HG03064 (cell line): Measurements from ENCODE around the gene LEMD3.

Experiments
- ATAC-seq: cut with Tn5 transposase; IDR thresholded peaks from one replicate; pipeline ENCODE4 v1.9.1; 2021; ENCODE audit warnings: low read depth; ENCODE audit not compliant: unreplicated experiment

Gene LEMD3

DNA sequence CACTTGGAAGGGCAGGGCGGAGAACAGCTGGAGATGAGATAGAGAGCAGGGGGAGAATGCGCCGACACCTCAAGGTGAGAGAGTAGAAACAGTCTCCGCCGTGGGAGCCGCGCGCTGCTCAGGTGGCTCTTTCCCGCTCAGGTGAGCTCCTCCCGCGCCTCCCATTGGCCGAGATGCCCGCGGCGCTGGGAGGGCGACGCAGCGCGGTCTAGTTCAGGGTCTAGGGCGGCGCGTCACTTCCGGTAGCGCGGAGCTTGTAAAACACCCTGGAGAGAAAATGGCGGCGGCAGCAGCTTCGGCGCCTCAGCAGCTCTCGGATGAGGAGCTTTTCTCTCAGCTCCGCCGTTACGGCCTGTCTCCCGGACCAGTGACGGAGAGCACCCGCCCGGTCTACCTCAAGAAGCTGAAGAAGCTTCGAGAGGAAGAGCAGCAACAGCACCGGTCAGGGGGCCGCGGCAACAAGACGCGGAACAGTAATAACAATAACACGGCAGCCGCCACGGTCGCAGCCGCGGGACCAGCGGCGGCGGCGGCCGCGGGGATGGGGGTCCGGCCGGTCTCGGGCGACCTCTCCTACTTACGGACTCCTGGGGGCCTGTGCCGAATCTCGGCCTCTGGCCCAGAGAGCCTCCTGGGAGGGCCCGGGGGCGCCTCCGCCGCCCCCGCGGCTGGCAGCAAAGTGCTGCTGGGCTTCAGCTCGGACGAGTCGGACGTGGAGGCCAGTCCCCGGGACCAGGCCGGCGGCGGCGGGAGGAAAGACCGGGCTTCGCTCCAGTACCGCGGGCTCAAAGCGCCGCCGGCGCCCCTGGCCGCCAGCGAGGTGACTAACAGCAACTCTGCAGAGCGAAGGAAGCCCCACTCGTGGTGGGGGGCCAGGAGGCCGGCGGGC is at the start of gene LEMD3:
TSS of gene LEMD3 (plus strand) at position 264 of the 889 bp plus-strand sequence. CDS start at position 278, 14 bp downstream.
- peak; percentile 88 for ATAC-seq

DNA sequence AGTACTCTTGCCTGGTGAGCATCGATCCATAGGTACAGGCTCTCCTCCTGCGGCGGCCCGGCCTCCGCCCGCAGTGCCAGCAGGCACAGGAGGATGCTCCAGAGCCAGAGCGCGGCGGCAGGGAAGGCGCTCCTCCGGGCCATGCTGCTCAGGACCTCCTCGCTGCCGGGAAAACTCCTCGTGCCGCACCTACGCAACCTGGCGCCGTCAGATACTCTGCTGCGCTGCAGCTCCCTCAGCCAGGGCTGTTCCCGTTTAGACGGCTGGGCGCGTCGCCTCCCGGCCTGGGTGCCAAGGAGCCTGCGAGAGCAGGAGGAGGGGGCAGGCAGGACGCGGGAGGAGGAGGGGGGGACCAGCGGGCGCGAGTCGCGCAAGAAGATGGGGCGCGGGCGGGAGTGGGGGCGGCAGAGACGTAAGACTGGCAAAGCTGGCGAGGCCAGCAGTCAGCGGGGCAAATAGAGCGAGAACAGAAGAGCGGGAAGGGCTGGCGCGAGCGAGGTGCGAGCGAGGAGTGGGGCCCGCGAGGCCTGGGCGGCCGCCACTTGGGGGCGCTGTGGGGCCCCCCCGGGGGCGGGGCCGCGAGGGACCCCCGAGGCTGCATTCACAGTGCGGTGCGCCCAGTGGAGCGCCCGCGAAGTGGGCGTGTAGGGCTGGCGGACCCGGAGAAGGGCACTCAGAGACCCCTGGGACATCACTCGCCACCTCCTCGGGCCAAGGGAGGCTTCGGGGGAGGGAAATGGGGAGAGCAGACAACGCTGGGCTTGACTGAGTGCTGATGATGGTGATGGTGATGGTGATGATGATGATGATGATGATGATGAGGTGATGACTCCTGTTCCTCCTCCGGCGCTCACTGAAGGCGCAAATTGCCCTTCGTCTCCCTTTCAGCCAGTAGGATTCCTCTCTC is 48.1 kb upstream of the LEMD3 start, which contains the start of gene WIF1:
TSS of gene WIF1 (minus strand) at position 257 of the 907 bp plus-strand sequence. CDS start at position 143, 114 bp downstream.
- ATAC-seq, result no peak

DNA sequence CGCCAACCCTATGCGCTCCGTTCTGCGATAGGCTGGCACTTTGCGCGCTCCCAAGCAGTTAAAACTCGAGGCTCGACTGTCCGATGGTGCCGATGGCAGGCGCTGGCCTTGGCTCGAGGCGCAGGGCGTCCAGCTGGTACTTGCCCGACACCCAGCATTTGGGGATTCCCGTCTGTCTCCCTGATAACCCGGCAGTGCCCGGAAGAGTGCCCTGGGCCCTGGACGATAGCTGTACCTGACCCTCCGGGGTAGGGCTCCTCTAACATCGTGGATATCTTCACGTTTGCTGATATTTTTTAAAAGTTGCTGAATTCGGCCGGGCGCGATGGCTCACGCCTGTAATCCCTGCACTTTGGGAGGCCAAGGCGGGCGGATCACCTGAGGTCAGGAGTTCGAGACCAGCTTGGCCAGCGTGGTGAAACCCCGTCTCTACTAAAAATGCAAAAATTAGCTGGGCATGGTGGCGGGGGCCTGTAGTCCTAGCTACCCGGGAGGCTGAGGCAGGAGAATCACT is 47.4 kb upstream of the LEMD3 start:
- no peak for ATAC-seq

DNA sequence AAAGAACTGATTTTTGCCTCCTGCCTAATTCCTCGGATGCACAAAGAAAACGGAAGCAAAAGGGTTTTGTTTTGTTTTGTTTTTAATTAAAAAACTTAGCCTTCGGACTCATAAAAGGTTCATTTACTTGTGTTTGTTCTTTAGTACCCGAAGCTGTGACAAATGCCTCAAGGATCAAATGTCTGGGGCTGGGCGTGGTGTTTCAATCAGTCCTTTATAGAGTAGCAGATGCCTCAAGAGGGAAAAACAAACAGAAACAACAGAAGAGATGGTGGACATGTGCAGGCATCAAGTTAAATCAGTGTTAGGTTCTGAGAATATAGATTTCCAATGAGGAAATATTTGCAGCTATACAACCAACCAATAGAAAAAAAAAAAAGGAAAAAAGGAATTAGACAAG is 46.7 kb upstream of the LEMD3 start:
- ATAC-seq, result no peak

DNA sequence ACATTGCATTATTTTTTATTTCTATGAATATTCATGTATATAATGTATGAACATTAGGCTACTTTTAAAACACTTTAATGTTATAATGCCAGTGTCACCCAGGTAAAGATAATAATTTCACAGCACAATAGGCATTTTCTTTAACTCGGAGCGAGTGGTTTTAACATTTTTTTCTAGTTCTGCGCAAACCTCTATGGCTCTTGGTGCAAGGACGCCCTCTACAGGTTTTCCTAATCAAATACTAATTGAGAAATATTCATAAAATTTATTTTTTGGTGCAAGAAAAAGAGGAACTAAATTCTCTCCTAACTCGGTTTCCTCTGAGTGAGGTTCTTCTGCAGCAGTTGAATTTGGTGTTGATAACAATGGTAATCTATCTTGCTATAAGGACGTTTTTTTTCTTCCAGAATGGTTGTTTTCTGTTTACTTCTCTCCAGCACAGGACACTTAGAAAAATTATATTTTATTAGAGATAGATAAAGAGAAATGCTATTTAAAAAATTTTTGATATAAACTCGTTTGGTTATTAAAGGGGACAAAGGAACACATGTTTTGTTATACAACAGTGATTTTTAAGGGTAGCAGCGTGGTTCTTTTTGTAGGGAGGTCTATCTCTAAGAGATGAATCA is 45.8 kb upstream of the LEMD3 start:
- no peak for ATAC-seq

DNA sequence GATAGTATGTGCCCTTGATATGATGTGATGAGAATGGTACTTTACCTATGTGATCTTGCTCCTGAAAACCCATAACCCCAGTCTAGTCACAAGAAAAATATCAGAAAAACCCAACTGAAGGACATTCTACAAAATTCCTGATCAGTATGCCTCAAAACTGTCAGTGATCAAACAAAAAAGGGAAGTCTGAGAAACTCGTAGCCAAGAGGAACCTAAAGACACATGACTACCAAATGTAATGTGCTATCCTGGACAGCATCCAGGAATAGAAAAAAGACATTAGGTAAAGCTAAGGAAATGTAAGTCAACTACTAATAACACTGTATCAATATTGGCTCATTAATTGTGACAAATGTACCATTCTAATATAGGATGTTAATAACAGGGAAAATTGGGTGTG is 44.1 kb upstream of the LEMD3 start:
- ATAC-seq, result no peak

DNA sequence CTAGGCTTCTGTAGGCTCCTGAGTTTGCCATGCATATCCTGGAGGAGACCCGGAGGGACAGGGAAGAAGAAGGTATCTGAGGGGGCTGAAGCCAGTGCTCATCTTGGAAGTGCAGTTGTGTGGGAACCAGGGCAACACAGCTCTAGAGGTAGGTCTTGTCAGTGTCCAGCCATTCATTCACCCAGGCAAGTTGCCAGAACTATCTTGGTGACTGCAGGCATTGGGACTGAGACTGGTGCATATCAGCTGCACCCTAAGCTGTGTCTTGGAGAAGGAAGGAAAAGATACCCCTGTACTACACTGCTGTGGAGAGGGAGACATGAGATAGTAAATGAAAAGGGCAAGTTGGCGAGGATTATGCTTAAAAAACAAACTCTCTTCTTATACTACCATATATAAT is 43.4 kb upstream of the LEMD3 start:
- no peak for ATAC-seq

DNA sequence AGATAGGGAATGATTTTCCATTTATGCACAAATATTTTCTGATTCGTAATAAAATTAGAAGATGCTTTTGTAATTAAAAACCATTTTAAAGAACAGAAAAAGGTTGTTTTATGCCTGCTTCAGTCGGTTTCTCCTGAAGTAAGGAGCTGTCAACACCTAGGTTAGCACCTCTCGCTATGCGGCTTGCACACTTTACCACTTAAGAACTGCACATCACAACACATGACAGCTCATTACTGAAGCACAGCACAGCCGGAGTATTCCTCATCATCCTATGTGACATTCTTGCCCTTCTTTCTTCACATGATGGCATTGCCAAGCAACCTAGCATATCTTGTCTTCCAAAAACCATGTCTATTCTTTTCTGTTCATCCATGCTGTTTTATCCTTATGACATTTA is 42.9 kb upstream of the LEMD3 start:
- no peak for ATAC-seq

DNA sequence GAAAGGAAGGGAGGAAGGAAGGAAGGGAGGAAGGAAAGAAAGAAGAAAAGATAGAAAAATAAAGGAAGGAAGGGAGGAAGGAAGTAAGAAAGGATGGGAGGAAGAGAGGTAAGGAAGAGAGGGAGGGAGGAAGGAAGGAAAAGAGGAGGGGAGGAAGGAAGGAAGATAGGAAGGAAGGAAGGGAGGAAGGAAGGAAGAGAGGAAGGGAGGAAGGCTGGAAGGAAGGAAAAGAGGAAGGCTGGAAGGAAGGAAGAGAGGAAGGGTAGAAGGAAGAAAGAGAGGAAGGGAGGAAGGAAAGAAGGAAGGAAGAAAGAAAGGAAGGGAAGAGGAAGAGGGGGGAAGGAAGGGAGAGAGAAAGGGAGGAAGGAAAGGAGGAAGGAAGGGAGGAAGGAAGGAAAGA is 35.5 kb upstream of the LEMD3 start:
- no peak for ATAC-seq

DNA sequence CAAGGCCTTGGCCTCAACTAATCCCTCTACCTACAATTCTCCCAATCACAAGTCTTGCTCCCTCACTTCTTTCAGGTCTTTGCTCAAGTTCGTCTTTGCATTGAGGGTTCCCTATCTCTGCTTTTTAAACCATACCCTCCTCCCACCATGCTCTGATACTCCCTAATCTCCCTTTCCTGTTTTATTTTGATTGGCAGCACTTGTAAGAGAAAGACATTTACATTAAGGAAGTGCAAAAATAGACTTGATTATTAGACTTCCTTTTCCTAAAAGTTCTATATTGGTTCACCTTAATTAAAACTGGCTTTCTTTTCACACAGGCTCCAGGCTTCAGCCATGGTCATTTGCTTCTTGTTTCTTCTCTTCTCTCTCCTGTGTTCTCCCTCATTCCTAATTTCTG is 30.0 kb upstream of the LEMD3 start:
- ATAC-seq, result no peak

DNA sequence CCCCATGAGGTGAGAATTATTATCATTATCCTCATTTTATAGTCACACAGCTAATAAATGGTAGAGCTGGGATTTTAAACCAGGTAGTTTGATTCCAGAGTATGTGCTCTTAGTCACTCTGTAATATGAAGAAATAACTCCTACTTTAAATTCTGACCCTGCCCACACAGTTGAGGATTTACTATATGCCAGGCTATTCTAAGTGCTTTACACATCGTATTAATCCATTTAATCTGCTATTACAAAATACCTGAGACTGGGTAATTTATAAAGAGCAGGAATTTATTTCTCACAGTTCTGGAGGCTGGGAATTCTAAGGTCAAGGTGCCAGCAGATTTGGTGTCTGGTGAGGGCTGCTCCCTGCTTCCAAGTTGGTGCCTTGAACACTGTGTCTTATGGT is 28.6 kb upstream of the LEMD3 start:
- ATAC-seq, result no peak

DNA sequence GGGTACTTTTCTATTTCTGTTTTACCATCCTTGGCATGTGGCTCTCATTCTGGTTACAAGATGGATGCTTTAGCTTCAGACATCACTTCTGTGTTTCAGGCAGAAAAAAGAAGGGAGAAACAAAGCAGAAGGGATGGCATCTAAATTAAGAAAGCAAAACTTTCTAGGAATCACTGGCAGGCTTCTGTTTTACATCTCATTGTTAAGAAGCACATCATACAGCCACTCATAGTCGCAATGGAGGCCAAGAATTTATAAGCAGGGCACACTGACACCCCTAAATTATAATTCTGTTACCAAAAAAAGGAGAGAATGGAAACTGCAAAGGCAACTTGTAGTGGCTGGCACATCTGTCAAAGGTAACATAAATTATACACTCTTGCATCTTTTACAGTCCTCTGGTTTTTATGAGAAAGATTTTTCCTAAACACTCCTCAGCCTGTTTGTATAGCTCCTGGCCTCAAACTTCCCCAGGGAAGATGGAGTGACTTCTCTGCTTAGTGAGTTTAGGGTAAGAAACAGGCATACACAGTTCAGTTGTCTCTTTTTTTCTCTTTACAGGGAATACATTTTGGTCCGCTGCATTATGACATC is 22.0 kb upstream of the LEMD3 start:
- ATAC-seq, result no peak

DNA sequence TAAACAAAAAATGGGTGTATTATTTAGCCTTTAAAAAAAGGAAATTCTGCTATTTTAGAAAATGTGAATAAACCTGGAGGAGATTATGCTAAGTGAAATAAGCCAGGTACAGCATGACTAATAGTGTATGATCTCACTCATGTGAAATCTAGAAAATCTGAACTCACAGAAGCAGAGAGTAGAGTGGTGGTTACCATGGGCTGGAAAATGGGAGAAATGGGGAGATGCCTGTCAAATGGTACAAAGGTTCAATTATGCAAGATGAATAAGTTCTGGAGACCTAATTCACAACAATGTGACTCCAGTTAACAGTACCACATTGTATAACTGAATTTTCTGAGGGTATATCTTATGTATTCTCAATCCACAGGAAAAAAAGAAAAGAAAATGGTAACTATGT is 17.4 kb upstream of the LEMD3 start:
- no peak for ATAC-seq

DNA sequence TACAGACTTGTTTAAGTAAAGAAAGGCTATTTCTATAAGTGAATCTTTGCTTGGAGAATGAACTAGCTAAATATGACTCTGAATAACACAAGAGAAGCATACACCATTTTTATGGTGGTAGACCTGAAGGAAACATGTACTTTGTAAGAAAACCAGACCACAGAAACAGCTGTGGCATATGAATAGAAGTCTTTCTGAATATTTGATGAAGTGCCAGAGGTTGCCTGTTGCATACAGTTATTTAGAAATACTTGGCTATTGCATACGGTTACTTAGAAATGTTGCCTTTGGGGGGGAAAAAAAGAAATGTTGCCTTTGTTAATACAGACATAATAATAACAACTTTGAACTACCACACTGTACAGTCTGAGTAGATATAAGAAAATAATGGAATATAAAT is 16.8 kb upstream of the LEMD3 start:
- no peak for ATAC-seq

DNA sequence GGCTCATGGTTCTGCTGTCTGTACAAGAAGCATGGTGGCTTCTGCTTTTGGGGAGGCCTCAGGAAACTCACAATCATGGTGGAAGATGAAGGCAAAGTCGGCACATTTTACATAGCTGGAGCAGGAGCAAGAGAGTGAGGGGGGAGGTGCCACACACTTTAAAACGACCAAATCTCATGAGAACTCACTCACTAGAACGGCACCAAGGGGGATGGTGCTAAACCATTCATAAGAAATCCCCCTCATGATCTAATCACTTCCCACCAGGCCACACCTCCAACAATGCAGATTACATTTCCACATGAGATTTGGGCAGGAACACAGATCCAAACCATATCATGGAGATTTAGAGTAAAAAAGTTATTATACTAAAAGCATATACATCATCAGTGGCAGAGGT is 13.6 kb upstream of the LEMD3 start:
- ATAC-seq, result peak; percentile 11

DNA sequence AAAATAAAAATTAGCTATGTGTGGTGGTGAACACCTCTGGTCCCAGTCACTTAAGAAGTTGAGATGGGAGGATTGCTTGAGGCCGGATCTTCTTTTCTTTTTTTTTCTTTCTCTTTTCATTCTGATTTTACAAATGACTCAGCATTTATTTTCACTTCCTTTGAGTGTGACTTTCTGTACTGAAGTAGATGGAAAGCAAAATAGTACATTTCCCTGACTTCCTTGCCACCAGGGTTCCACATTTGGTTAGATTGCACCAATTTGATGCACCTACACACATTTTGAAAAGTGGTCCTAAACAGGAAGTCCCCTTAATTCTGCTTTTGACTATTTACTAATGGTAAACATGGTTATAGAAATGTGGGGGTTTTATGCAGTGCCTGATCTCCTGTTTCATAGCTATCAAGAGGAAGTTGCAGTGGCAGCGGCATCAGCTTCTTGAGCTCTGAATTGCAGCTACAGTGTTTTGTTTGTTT is 13.0 kb upstream of the LEMD3 start:
- ATAC-seq, result peak; percentile 96

DNA sequence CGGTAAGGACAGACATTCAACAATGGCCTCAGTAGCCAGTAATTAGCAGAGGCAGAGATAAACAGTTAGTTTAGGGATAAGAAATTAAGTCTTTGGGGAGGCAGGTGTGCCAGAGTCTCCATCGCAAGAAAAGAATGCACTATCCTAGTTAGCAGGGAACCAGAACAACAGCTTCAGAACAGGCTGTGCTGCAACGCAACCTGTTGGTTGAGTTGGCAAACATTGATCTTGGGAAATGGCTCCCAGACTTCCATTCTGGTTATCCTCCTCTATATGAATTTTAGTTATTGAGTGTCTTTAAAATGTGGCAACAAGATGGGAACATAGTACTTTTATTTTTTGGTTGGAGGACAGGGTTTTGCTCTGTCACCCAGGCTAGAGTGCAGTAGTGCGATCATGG is 12.3 kb upstream of the LEMD3 start:
- ATAC-seq, result no peak

DNA sequence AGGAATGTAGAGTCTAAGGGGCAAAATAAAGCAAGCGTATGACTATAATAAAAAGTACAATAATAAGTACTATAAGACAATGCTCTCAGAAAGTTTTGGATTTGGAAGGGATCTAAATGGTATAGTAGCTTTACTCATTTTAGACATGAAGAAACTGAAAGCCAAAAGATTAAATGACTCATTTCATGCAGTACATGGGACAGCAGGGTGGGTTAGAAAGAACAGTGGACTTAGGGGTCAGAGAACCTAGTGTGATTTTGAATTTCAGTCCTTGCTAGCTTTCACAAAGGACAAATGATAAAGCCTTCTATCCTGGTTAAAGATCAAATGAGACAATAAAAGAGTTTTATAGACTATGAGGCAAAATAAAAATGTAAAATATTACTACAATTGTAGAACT is 6.8 kb upstream of the LEMD3 start:
- no peak for ATAC-seq

DNA sequence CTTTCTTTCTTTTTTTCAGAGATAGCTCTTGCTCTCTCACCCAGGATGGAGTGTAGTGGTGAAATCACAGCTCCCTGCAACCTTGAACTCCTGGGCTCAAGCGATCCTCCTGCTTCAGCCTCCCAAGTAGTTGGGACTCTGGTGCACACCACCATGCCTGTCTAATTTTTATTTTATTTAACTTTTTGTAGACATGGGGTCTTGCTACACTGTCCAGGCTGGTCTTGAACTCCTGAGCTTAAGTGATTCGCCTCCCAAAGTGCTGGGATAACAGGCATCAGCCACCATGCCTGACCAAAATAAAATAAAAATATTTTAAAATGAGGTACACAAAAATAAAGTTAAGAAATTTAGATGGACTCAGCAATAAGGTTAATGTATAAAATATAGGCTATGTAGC is 5.1 kb upstream of the LEMD3 start:
- ATAC-seq, result no peak

DNA sequence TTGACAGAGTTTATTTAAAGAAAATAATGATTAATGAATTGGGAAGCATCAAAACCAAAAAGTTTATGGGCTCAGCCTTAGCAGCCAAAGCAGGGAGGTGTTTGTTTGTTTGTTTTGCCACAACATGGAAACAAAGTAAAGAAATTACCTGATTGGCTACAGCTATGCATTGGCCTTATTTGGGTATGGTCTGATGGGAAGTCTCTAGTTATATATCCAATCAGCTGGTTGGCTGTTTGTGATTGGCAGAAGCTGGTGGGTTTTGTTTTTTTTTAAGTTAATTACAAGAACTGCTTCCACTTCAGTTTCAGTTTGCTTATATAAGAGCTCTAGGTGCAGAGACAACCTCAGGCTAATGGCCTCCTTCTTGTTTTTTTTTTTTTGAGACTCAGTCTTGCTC is 4.6 kb upstream of the LEMD3 start:
- no peak for ATAC-seq
